ENCODE results near the gene CPNE8.

DNA sequence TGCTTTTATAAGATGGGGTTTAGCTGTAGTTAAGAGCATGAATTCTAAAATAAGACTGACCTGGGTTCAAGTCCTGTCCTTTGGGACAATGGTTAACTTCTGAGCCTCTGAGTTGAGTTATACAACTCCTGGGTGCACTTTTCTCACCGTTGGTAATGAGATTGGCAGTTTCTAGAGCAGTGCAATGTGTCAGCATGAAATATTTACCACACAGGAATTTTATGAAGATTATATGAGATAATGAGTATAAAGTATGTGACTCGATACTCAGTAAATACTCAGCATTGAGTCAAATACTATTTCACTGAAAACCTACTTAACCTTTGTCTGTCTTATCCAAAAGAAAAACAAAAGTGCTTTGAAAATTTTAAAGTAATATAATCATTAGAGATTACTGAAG, 214.2 kb downstream of the CPNE8 start:
- TF ChIP-seq, protein P1, sequence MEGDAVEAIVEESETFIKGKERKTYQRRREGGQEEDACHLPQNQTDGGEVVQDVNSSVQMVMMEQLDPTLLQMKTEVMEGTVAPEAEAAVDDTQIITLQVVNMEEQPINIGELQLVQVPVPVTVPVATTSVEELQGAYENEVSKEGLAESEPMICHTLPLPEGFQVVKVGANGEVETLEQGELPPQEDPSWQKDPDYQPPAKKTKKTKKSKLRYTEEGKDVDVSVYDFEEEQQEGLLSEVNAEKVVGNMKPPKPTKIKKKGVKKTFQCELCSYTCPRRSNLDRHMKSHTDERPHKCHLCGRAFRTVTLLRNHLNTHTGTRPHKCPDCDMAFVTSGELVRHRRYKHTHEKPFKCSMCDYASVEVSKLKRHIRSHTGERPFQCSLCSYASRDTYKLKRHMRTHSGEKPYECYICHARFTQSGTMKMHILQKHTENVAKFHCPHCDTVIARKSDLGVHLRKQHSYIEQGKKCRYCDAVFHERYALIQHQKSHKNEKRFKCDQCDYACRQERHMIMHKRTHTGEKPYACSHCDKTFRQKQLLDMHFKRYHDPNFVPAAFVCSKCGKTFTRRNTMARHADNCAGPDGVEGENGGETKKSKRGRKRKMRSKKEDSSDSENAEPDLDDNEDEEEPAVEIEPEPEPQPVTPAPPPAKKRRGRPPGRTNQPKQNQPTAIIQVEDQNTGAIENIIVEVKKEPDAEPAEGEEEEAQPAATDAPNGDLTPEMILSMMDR (conservative IDR thresholded peaks at IDR 0.05), result no peak
- TF ChIP-seq EZH2 (IDR thresholded peaks at IDR 0.05; ENCODE audit: low read depth), result no peak
